ENCODE measurements around the gene EED. TPM values are rescaled to one million over a fixed set of nuclear protein-coding genes. Genes with fewer than 3 reads are reported as not detected.

The EED gene
- total and polyA plus RNA-seq, 2 donors from 2014 or later = 14.9 to 21.1 TPM

DNA sequence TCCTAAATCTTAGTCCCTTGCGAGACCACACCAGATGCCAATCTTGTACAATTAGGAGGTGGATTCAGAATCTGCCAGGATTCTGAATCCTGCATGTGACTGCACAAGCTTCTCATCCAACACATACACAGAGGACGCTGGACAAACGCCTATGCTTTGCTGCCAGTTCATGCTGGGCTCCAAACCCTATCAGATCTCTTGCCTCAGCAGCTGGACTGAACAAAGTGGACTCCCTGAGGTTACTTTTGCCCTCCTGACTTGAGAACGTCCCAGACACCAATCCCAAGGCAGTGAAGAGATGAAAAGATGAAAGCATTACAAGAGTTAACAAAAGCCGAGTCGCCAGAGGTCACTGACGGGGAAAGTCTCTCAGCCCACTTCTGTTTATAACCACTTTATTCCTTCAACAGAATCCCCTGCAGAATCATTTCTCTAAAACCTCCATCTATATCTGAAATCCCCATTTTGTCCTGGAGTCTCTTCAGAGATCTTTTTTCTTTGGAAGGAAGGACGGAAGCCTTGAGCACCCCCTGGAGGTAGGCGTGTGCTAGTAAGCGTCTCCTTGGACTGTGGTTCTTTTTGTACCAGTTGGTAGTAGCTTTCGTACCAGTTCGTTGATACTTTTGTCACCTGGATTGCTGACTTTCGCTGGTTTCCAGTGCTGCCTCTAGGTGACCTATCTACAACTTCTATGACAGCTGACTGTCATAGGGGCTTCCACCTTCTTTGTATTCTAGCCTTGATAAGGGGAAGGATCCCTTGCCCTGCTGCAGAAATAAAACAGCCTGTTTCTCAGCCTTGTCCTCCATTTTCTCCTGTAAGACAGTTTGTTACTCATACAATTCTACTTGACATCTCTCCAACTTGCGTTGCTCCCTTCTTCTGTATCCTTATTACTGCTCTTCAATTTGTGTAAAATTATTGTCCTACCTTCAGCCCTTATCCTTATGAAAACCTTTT is 26.1 kb upstream of the EED start:
- FAIRE-seq = peak; percentile 6
- no peaks in the 10 kb centered on the region for H3K9me3 ChIP-seq (ENCODE audit: control insufficient read depth in 2 of 3, insufficient read depth in 1 of 3, low read length in 3 of 3)
- peaks cover 0 to 3% (median 0%) of the 10 kb centered on the region in 3 donors for H3K4me1 ChIP-seq (ENCODE audit: control insufficient read depth in 2 of 3, insufficient read depth in 2 of 3, low read depth in 1 of 3, low read length in 3 of 3)
- intact Hi-C loops (cut with DNase I) = loop anchor here (10.0 kb wide), 2 partner anchors 274 to 364 kb away; partner anchors contain the start of gene CCDC83
- H3K9ac ChIP-seq (ENCODE audit: low read length in 3 of 3) = peak overlapping the region in 1 of 3 donors; percentile 29
- no peak overlapping the region for H3K27ac ChIP-seq (ENCODE audit: low read depth in 2 of 2, low read length in 2 of 2)
- H3K36me3 ChIP-seq (ENCODE audit: control insufficient read depth in 2 of 3, insufficient read depth in 3 of 3, low read length in 3 of 3) = no peaks in the 10 kb centered on the region
- DNase-seq = peak; percentile 70 to 92 (median 75)
- no peaks in the 10 kb centered on the region for H3K27me3 ChIP-seq (ENCODE audit: control insufficient read depth, insufficient read depth, low read length)
- peak overlapping the region in 2 of 3 donors; percentile 55 to 64 for H3K4me3 ChIP-seq (ENCODE audit: low read length in 3 of 3)
- TF ChIP-seq, protein P1, sequence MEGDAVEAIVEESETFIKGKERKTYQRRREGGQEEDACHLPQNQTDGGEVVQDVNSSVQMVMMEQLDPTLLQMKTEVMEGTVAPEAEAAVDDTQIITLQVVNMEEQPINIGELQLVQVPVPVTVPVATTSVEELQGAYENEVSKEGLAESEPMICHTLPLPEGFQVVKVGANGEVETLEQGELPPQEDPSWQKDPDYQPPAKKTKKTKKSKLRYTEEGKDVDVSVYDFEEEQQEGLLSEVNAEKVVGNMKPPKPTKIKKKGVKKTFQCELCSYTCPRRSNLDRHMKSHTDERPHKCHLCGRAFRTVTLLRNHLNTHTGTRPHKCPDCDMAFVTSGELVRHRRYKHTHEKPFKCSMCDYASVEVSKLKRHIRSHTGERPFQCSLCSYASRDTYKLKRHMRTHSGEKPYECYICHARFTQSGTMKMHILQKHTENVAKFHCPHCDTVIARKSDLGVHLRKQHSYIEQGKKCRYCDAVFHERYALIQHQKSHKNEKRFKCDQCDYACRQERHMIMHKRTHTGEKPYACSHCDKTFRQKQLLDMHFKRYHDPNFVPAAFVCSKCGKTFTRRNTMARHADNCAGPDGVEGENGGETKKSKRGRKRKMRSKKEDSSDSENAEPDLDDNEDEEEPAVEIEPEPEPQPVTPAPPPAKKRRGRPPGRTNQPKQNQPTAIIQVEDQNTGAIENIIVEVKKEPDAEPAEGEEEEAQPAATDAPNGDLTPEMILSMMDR (IDR thresholded peaks at IDR 0.05; ENCODE audit: borderline replicate concordance, extremely low read depth, insufficient read depth) = peak; percentile 94

DNA sequence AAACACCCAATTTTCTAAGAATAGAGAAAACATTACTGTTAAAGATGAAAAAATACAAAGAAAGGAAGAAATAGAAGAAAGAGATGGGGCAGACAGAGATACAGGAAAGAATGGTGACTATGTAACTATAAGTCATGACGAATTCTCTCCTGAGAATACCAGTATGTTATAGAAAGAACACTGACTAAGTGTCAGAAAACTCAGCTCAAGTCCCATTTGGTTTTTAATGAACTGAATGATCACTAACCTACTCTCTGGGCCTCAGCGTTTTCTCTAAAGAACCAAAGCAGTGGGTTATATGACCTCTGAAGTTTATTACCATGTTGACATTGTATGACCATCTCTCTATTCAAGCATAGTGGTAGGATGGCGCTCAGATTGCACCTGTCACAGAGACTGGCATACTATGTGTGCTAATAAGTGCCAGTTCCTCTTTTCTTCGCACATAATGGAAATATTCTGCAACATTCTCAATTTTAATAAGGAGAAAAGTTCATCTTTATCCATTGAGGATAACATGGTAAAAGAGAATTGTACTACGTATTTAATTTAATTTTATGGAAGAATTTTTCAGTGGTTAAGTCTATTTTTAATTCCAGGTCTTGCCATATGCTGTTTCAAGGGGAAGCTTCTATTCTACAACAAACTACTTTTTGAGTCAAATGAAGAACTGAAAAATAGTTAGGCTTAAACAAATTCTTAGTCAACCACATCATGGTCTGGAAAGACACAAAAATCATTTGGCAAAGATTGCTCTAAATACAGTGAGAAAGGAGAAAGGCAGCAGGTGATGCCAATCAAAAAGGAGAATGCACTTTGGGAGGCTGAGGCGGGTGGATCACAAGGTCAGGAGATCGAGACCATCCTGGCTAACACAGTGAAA is 25.0 kb upstream of the EED start:
- FAIRE-seq = no peak
- Histone ChIP-seq H3K9ac (ENCODE audit: low read length in 3 of 3) (no peak overlapping the region), H3K27me3 (ENCODE audit: control insufficient read depth, insufficient read depth, low read length) (no peaks in the 10 kb centered on the region), H3K36me3 (ENCODE audit: control insufficient read depth in 2 of 3, insufficient read depth in 3 of 3, low read length in 3 of 3) (no peaks in the 10 kb centered on the region), H3K9me3 (ENCODE audit: control insufficient read depth in 2 of 3, insufficient read depth in 1 of 3, low read length in 3 of 3) (no peaks in the 10 kb centered on the region), H3K4me1 (ENCODE audit: control insufficient read depth in 2 of 3, insufficient read depth in 2 of 3, low read depth in 1 of 3, low read length in 3 of 3) (peaks cover 0 to 3% (median 0%) of the 10 kb centered on the region in 3 donors), H3K27ac (ENCODE audit: low read depth in 2 of 2, low read length in 2 of 2) (no peak overlapping the region), H3K4me3 (ENCODE audit: low read length in 3 of 3) (no peak overlapping the region)
- no peak for DNase-seq
- intact Hi-C loops (cut with DNase I) = loop anchor here (10.0 kb wide), 2 partner anchors 275 to 365 kb away; partner anchors contain the start of gene CCDC83
- TF ChIP-seq, protein P1 (IDR thresholded peaks at IDR 0.05; ENCODE audit: borderline replicate concordance, extremely low read depth, insufficient read depth) = no peak

DNA sequence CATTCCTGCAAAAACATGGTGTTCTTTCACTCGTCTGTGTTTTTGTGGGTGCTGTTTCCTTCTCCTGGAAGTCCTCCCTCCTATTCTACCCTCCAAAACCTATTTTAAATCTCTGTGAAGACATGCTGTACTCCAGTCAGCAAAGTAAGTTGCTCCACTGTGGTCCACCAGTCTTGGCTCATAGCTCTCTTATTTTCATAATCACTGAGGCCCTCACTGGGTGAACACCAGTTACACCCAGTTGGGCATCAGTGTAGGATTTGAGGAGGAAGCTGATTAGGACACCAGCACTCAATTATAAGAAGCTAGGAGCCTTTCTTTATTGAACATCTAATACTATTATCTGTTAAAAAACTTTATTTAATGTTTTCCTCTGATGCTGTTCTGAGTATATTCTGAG is 23.9 kb upstream of the EED start:
- H3K27ac ChIP-seq (ENCODE audit: low read depth in 2 of 2, low read length in 2 of 2) = no peak overlapping the region
- TF ChIP-seq, protein P1 (IDR thresholded peaks at IDR 0.05; ENCODE audit: borderline replicate concordance, extremely low read depth, insufficient read depth) = no peak
- no peaks in the 10 kb centered on the region for H3K36me3 ChIP-seq (ENCODE audit: control insufficient read depth in 2 of 3, insufficient read depth in 3 of 3, low read length in 3 of 3)
- FAIRE-seq (no peak), DNase-seq (no peak)
- H3K9me3 ChIP-seq (ENCODE audit: control insufficient read depth in 2 of 3, insufficient read depth in 1 of 3, low read length in 3 of 3) = no peaks in the 10 kb centered on the region
- H3K9ac ChIP-seq (ENCODE audit: low read length in 3 of 3) = no peak overlapping the region
- H3K4me3 ChIP-seq (ENCODE audit: low read length in 3 of 3) = no peak overlapping the region
- H3K4me1 ChIP-seq (ENCODE audit: control insufficient read depth in 2 of 3, insufficient read depth in 2 of 3, low read depth in 1 of 3, low read length in 3 of 3) = peaks cover 0 to 3% (median 0%) of the 10 kb centered on the region in 3 donors
- H3K27me3 ChIP-seq (ENCODE audit: control insufficient read depth, insufficient read depth, low read length) = no peaks in the 10 kb centered on the region
- intact Hi-C loops (cut with DNase I) = no loop called here
